Left lung (tissue), 10 donors: ENCODE measurements around the gene APIP. TPM values are rescaled to one million over a fixed set of nuclear protein-coding genes. Genes with fewer than 3 reads are reported as not detected.
A peak's percentile ranks its signal among the peaks of the same experiment; 100 is the strongest.

Experiments used
- ATAC-seq: fragments of 200-7000 bp; cut with Tn5 transposase; one replicate; pipeline ENCODE4 v1.9.1; 2020; ENCODE audit warnings: moderate library complexity
- DNase-seq, 4 donors: peaks; one replicate each; pipeline ENCODE4 v3.0.0-alpha.2; 2013 to 2020
- H3K27ac ChIP-seq, 2 donors: fragments of 200-600 bp; sonication (generic) in 1 of 2; one replicate each; pipeline versions ENCODE4 v1.5.0 to v1.8.0; 2020 to 2021
- H3K27me3 ChIP-seq, 2 donors: fragments of 200-600 bp; sonication (generic) in 1 of 2; one replicate each; pipeline versions ENCODE4 v1.5.0 to v1.8.0; 2020 to 2021
- H3K36me3 ChIP-seq, 2 donors: fragments of 200-600 bp; sonication (generic) in 1 of 2; one replicate each; pipeline versions ENCODE4 v1.5.0 to v1.8.0; 2020 to 2021
- H3K4me1 ChIP-seq, 2 donors: fragments of 200-600 bp; one replicate each; pipeline ENCODE4 v1.8.0; 2021
- H3K4me3 ChIP-seq, 2 donors: fragments of 200-600 bp; sonication (generic) in 1 of 2; one replicate each; pipeline versions ENCODE4 v1.5.0 to v1.8.0; 2020 to 2021; ENCODE audit warnings: mild to moderate bottlenecking in 1 of 2
- H3K9me3 ChIP-seq, 2 donors: fragments of 200-600 bp; sonication (generic) in 1 of 2; one replicate each; pipeline versions ENCODE4 v1.5.0 to v1.8.0; 2020 to 2021
- intact Hi-C, 2 donors: fragments of 100-400 bp; cut with DNase I; formaldehyde crosslinking; loops; one replicate each; pipeline versions ENCODE4 v1.11.2 to v1.14.2; 2022
- polyA plus RNA-seq, 6 donors: library from polyadenylated mRNA; unstranded; fragments of 120-200 nt; gene quantifications; one replicate each; pipeline ENCODE4 v1.2.1, GENCODE V29; 2013; ENCODE audit not compliant: insufficient read length in 6 of 6
- total RNA-seq, 2 donors: library from RNA; stranded (reverse); fragmentation: NEBNext Ultra II Directional; extraction: Animal tissue kit (Norgen Biotek cat#: 25700); gene quantifications; one replicate each; pipeline ENCODE4 v1.2.1, GENCODE V29; 2021
- TF ChIP-seq, protein P1 (sequence below), 2 donors: fragments of 200-600 bp; sonication (generic) in 1 of 2; IDR thresholded peaks; one replicate each; pipeline versions ENCODE4 v1.5.0 to v1.8.0; 2021; ENCODE audit warnings: antibody characterized with exemption in 2 of 2
- donor health status: DM: no; HTN: yes; CAD: no.
- donor health status: DM: no; HTN: no; CAD: no.

Gene APIP
- total and polyA plus RNA-seq, 8 donors: 26.4 to 50.4 (median 35.4) TPM

DNA sequence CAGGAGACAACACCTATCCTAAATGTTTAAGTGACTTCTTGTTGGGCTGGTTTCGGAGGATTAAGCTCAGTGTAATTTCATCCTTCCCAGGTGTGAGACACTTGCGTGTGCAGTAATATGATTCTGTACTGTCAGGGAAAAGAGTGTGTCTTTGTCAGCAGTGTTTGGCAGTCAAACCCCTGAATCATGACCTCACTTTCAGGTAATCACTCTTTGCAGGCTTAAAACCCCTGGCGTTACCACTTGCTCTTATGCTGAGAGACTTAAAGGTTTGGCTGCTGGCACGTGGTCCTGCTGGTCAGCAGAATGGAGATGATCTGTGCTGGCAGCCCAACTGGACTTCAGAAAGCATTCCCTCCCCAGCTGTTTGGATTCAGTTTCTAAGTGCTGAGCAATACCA lies 56.1 kb downstream of the APIP start:
- Histone ChIP-seq H3K4me3 (no peak overlapping the region), H3K27ac (peak overlapping the region in 1 of 2 donors; percentile 4), H3K9me3 (no peaks in the 10 kb centered on the region), H3K27me3 (no peaks in the 10 kb centered on the region), H3K4me1 (peaks cover 0 to 3% of the 10 kb centered on the region in 2 donors), H3K36me3 (no peaks in the 10 kb centered on the region)
- intact Hi-C loops: no loop called here
- peak; percentile 55 for ATAC-seq
- peak in 2 of 4 donors; percentile 25 to 52 for DNase-seq
- TF ChIP-seq, protein P1, sequence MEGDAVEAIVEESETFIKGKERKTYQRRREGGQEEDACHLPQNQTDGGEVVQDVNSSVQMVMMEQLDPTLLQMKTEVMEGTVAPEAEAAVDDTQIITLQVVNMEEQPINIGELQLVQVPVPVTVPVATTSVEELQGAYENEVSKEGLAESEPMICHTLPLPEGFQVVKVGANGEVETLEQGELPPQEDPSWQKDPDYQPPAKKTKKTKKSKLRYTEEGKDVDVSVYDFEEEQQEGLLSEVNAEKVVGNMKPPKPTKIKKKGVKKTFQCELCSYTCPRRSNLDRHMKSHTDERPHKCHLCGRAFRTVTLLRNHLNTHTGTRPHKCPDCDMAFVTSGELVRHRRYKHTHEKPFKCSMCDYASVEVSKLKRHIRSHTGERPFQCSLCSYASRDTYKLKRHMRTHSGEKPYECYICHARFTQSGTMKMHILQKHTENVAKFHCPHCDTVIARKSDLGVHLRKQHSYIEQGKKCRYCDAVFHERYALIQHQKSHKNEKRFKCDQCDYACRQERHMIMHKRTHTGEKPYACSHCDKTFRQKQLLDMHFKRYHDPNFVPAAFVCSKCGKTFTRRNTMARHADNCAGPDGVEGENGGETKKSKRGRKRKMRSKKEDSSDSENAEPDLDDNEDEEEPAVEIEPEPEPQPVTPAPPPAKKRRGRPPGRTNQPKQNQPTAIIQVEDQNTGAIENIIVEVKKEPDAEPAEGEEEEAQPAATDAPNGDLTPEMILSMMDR (IDR thresholded peaks at IDR 0.05): no peak

DNA sequence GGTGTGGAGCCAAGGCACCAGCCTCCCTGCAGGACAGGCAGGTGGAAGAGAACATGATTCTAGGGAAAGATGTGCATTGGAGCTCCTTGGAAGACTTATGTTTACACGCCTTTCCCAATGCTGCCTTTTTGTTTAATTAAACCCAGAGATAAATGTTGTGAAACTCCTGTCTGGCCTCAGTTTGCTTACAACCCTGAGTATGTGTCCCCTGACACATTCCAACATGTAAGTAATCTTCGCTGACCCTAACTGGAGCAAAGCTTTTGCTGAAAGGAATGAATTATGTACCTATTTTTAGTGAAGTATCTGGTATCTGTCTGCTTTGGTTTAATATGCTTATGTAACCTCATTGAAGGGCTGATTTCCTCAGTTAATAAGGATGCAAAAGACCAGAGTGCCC lies 56.7 kb downstream of the APIP start:
- Histone ChIP-seq H3K36me3 (no peaks in the 10 kb centered on the region), H3K27ac (peak overlapping the region in 1 of 2 donors; percentile 4), H3K4me1 (peaks cover 3% of the 10 kb centered on the region in 2 donors), H3K4me3 (no peak overlapping the region), H3K27me3 (no peaks in the 10 kb centered on the region), H3K9me3 (no peaks in the 10 kb centered on the region)
- intact Hi-C loops: no loop called here
- TF ChIP-seq, protein P1 (IDR thresholded peaks at IDR 0.05): no peak
- DNase-seq: peak in 2 of 4 donors; percentile 29 to 56
- peak; percentile 34 for ATAC-seq

DNA sequence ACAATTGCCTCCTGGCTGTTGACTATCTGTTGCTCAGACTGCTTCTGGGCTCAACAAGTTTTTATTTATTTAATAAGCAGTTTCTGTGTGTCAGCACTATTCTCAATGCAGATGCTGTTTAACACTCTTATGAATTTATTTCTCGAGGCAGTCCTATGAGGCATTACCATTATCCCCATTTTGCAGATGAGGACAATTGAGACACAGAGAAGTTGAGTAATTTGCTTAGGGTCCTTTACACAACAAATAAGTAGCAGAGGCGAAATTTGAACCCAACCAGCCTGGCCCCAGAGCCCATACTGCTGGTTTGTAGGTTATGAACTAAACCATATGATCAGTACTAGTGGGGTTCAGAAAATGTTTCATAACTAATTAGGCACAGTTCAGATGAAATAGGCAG lies 58.7 kb downstream of the APIP start:
- DNase-seq (no peak), ATAC-seq (no peak)
- Histone ChIP-seq H3K4me3 (no peak overlapping the region), H3K27me3 (no peaks in the 10 kb centered on the region), H3K9me3 (no peaks in the 10 kb centered on the region), H3K36me3 (no peaks in the 10 kb centered on the region), H3K4me1 (peaks cover 0 to 4% of the 10 kb centered on the region in 2 donors), H3K27ac (no peak overlapping the region)
- intact Hi-C loops: no loop called here
- TF ChIP-seq, protein P1 (IDR thresholded peaks at IDR 0.05): no peak

DNA sequence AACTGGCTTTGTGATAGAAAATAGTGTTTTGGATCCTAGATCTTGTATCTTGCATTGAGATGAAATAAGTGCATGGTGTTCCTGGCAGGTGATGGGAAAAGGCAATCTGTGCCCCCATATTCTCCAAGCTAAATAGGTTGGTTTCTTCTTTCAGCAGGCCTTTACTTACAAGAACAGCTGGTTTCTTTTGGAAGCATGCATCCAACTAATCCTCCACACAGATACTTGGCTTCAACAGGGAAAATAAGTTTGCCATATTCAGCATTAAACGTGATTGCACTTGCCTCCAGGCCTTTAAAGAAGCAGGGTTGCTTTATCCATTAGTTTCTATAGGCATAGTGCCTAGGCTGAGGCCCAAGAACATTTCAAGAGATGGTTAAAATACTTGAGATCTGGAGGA lies 59.9 kb downstream of the APIP start:
- Histone ChIP-seq H3K27me3 (no peaks in the 10 kb centered on the region), H3K36me3 (no peaks in the 10 kb centered on the region), H3K9me3 (no peaks in the 10 kb centered on the region), H3K4me3 (no peak overlapping the region), H3K27ac (peak overlapping the region; percentile 47 to 72), H3K4me1 (peaks cover 0 to 4% of the 10 kb centered on the region in 2 donors)
- DNase-seq (peak in 1 of 4 donors; percentile 9), ATAC-seq (no peak)
- intact Hi-C loops: no loop called here
- TF ChIP-seq, protein P1 (IDR thresholded peaks at IDR 0.05): no peak

DNA sequence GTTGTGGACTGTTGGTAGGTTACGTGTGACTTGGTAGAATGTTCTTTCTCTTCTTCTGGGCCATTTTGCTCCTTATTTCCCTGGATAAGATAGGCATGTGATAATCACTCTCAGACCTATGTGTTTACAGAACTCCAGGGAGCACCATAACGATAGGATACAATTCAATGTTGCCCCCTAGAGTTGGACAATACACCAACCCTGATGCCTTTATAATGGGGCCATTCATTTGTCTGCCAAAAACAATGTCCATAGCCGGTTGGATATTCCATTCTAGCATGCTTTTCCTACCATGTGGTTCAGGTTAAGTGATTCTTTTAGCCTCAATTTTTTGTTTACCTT lies 60.5 kb downstream of the APIP start:
- TF ChIP-seq, protein P1 (IDR thresholded peaks at IDR 0.05): no peak
- intact Hi-C loops: no loop called here
- Histone ChIP-seq H3K36me3 (no peaks in the 10 kb centered on the region), H3K27ac (peak overlapping the region; percentile 47 to 72), H3K27me3 (no peaks in the 10 kb centered on the region), H3K4me1 (peaks cover 0 to 4% of the 10 kb centered on the region in 2 donors), H3K4me3 (no peak overlapping the region), H3K9me3 (no peaks in the 10 kb centered on the region)
- DNase-seq (no peak), ATAC-seq (no peak)
